Breast epithelium (tissue), 3 donors: ENCODE data around the gene UNC13C.

Experiments
- POLR2A ChIP-seq: fragments of 450-650 bp; IDR thresholded peaks from one replicate; pipeline ENCODE4 v1.6.1; 2016; ENCODE audit warnings: antibody characterized with exemption, mild to moderate bottlenecking, moderate library complexity
- POLR2AphosphoS5 ChIP-seq, 3 donors: sonication (generic); formaldehyde crosslinking; IDR thresholded peaks; one replicate each; pipeline ENCODE4 v1.6.1; 2017; ENCODE audit warnings: antibody characterized with exemption in 3 of 3
- TF ChIP-seq, protein P1 (sequence below), 3 donors: fragments of 450-650 bp; IDR thresholded peaks; one replicate each; pipeline ENCODE4 v1.5.1; 2016 to 2017; ENCODE audit warnings: antibody characterized with exemption in 3 of 3, mild to moderate bottlenecking in 3 of 3, moderate library complexity in 3 of 3

GRCh38 chr15:54456413-54456812 lies 478.2 kb downstream of the UNC13C start:
- TF ChIP-seq, protein P1, sequence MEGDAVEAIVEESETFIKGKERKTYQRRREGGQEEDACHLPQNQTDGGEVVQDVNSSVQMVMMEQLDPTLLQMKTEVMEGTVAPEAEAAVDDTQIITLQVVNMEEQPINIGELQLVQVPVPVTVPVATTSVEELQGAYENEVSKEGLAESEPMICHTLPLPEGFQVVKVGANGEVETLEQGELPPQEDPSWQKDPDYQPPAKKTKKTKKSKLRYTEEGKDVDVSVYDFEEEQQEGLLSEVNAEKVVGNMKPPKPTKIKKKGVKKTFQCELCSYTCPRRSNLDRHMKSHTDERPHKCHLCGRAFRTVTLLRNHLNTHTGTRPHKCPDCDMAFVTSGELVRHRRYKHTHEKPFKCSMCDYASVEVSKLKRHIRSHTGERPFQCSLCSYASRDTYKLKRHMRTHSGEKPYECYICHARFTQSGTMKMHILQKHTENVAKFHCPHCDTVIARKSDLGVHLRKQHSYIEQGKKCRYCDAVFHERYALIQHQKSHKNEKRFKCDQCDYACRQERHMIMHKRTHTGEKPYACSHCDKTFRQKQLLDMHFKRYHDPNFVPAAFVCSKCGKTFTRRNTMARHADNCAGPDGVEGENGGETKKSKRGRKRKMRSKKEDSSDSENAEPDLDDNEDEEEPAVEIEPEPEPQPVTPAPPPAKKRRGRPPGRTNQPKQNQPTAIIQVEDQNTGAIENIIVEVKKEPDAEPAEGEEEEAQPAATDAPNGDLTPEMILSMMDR (IDR thresholded peaks at IDR 0.05), result no peak
- no peak for TF ChIP-seq POLR2AphosphoS5 (IDR thresholded peaks at IDR 0.05)
- no peak for TF ChIP-seq POLR2A
